Gastroesophageal sphincter (tissue), 4 donors: Measurements from ENCODE around the gene SPDYC. TPM values are rescaled to one million over a fixed set of nuclear protein-coding genes. Genes with fewer than 3 reads are reported as not detected.

ENCODE experiments used
- ATAC-seq: fragments of 150-250 bp; one replicate; pipeline ENCODE4 v1.9.1; 2016; ENCODE audit warnings: mild to moderate bottlenecking, moderate library complexity
- H3K27ac ChIP-seq, 4 donors: fragments of 200-600 bp; sonication (generic) in 3 of 4; 1 replicate in 3 of 4; 2 replicates in 1 of 4; pipeline ENCODE4 v1.5.1; 2016 to 2019
- H3K27me3 ChIP-seq: fragments of 200-600 bp; sonication (generic); one replicate; pipeline ENCODE4 v1.5.1; 2019
- H3K36me3 ChIP-seq, 2 donors: fragments of 200-600 bp; sonication (generic); one replicate each; pipeline ENCODE4 v1.5.1; 2019; ENCODE audit warnings: control low read depth in 1 of 2
- H3K4me1 ChIP-seq, 3 donors: fragments of 200-600 bp; sonication (generic); 1 replicate in 2 of 3; 2 replicates in 1 of 3; pipeline ENCODE4 v1.5.1; 2016 to 2019; ENCODE audit warnings: control low read depth in 2 of 3
- H3K4me3 ChIP-seq, 2 donors: fragments of 200-600 bp; sonication (generic); one replicate each; pipeline ENCODE4 v1.5.1; 2019; ENCODE audit warnings: mild to moderate bottlenecking in 1 of 2, moderate library complexity in 1 of 2
- H3K9me3 ChIP-seq, 3 donors: fragments of 200-600 bp; sonication (generic); one replicate each; pipeline ENCODE4 v1.5.1; 2017 to 2019; ENCODE audit warnings: control low read depth in 2 of 3
- EP300 ChIP-seq: sonication (generic); formaldehyde crosslinking; IDR thresholded peaks from one replicate; pipeline ENCODE4 v1.6.1; 2017; ENCODE audit warnings: antibody characterized with exemption, mild to moderate bottlenecking
- POLR2A ChIP-seq, 2 donors: fragments of 450-650 bp; IDR thresholded peaks; one replicate each; pipeline ENCODE4 v1.6.1; 2017; ENCODE audit warnings: antibody characterized with exemption in 2 of 2, mild to moderate bottlenecking in 2 of 2, moderate library complexity in 1 of 2
- POLR2AphosphoS5 ChIP-seq: sonication (generic); formaldehyde crosslinking; IDR thresholded peaks from one replicate; pipeline ENCODE4 v1.6.1; 2017; ENCODE audit warnings: antibody characterized with exemption
- WGBS, 2 donors: methylation state at CpG; one replicate each; pipeline ENCODE4 v1.1.5; 2018; ENCODE audit warnings: low coverage in 1 of 2; 5-methylcytosine and 5-hydroxymethylcytosine counted together
- total RNA-seq, 4 donors: library from RNA; depleted of rRNA; stranded (reverse); fragments of >200 nt; gene quantifications; one replicate each; pipeline ENCODE4 v1.1.0, GENCODE V29; 2016
- TF ChIP-seq, protein P1 (sequence below), 4 experiments: fragments of 200-600 bp in 2 of 4; fragments of 450-650 bp in 2 of 4; sonication (generic) in 1 of 4; IDR thresholded peaks; one replicate each; pipeline ENCODE4 v1.5.1; 2017 to 2019; ENCODE audit warnings: antibody characterized with exemption in 4 of 4, mild to moderate bottlenecking in 2 of 4, moderate library complexity in 2 of 4

The SPDYC gene
- total RNA-seq, 4 donors from 2014 or later: not detected

DNA sequence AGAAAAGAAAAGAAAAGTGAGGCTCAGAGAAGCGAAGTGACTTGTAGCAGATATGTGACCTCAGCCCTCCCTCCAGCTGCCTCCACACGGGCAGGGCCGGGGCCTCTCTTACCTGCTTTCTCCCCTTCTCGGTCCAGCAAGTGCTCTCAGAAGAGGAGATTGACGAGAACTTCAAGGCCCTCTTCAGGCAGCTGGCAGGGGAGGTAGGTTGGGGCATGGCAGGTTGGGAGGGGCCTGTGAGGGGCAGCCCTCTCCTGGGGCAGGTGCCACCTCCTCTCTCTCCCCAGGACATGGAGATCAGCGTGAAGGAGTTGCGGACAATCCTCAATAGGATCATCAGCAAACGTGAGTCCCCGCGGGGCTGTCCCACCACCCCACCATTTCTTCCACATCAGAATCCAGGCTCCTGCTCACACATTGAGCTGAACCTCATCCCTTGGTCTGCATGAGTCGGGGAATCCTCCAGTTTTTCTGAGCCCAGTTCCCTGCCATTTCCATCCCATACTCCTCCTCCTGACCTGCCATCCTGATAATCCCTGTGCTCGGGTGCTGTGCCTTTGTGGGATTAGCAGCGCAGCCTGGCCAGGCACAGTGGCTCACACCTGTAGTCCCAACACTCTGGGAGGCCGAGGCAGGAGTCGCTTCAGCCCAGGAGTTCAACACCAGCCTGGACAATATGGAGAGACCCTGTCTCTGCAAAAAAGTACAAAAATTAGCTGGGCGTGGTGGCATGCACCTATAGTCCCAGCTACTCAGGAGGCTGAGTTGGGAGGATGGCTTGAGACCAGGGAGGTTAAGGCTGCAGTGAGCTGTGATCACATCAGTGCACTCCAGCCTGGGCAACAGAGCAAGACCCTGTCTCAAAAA lies 38.1 kb downstream of the SPDYC start:
- no peak for ATAC-seq
- TF ChIP-seq EP300: no peak
- TF ChIP-seq POLR2A (IDR thresholded peaks at IDR 0.05): no peak
- TF ChIP-seq POLR2AphosphoS5: no peak
- TF ChIP-seq, protein P1, sequence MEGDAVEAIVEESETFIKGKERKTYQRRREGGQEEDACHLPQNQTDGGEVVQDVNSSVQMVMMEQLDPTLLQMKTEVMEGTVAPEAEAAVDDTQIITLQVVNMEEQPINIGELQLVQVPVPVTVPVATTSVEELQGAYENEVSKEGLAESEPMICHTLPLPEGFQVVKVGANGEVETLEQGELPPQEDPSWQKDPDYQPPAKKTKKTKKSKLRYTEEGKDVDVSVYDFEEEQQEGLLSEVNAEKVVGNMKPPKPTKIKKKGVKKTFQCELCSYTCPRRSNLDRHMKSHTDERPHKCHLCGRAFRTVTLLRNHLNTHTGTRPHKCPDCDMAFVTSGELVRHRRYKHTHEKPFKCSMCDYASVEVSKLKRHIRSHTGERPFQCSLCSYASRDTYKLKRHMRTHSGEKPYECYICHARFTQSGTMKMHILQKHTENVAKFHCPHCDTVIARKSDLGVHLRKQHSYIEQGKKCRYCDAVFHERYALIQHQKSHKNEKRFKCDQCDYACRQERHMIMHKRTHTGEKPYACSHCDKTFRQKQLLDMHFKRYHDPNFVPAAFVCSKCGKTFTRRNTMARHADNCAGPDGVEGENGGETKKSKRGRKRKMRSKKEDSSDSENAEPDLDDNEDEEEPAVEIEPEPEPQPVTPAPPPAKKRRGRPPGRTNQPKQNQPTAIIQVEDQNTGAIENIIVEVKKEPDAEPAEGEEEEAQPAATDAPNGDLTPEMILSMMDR (IDR thresholded peaks at IDR 0.05): no peak
- Histone ChIP-seq H3K9me3 (no peaks in the 10 kb centered on the region), H3K4me1 (no peaks in the 10 kb centered on the region), H3K27ac (no peak overlapping the region), H3K27me3 (no peaks in the 10 kb centered on the region), H3K36me3 (peaks cover 0 to 92% of the 10 kb centered on the region in 2 donors), H3K4me3 (no peak overlapping the region)
- 80 to 88% methylated on average over 1 to 9 of the region's 16 CpGs for WGBS, 2 donors

DNA sequence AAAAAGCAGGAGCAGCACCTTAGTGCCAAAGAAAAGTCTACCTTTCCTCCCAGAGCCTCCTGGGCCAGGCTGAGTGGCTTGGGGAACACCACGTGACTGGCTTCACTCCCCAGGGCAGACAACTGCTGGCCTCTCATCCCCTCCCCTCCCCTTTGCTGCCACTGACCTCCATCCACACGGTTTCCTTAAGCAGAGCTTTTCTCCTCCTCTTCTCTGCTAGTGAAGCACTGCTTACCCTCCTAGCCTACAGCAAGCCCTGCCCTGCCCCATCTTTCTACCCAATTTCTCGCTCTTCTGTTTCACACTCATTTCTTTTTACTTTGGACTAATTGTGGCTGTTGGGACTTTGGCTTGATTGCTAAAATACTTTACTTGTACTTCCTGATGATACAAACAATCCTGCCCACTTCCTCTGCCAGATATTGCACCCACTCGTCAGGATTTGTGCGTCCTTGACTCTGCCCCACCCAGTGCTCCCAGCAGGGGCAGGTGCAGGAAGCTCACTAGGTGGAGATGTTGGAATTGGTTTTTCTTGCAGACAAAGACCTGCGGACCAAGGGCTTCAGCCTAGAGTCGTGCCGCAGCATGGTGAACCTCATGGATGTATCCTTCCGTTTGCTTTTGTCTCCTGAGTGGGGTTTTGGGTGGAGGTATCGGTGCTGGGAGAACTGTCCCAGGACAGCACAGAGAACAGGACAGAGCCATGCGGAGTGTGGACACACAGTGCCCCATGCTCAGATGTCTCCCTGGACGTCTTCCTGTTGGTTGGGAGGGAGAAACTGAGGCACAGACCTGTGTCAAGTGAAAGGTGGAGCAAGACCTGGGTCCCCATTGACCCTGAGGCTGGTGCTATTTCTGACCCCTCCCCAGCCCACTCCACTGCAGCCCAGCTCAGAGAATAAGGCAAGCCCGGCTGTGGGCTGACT lies 39.0 kb downstream of the SPDYC start:
- H3K4me3 ChIP-seq: no peak overlapping the region
- H3K27me3 ChIP-seq: no peaks in the 10 kb centered on the region
- H3K36me3 ChIP-seq: peaks cover 0 to 83% of the 10 kb centered on the region in 2 donors
- 65 to 70% methylated on average over 2 to 5 of the region's 13 CpGs for WGBS, 2 donors
- no peaks in the 10 kb centered on the region for H3K4me1 ChIP-seq
- no peaks in the 10 kb centered on the region for H3K9me3 ChIP-seq
- no peak for TF ChIP-seq POLR2A (IDR thresholded peaks at IDR 0.05)
- TF ChIP-seq, protein P1 (IDR thresholded peaks at IDR 0.05): no peak
- no peak for TF ChIP-seq EP300
- TF ChIP-seq POLR2AphosphoS5: no peak
- no peak overlapping the region for H3K27ac ChIP-seq
- ATAC-seq: no peak

DNA sequence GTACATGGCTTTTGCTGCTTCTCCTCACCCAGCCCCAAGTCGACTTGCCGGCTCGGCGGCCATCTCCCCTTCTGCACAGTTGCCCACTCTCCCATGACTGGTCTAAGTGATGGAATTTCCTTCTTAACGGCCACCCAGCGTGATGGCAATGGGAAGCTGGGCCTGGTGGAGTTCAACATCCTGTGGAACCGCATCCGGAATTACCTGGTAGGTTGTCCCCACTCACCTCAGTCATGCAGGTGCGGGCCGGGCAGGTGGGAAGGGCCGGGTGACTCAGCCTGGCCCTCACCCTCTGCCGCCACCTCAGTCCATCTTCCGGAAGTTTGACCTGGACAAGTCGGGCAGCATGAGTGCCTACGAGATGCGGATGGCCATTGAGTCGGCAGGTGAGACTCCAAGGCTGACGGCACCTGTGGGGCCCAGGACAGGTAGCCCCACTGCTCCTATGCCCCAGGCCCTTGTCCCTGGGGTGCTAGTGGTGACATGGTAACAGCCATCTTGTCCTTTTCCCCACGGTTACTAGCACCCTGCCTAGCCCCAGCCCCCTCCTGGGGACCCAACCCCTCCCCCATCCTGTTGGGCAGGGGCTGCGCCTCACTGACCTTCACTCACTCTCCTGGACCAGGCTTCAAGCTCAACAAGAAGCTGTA lies 39.8 kb downstream of the SPDYC start:
- no peak for ATAC-seq
- no CpG with 5 or more reads among the region's 20 CpGs for WGBS, 2 donors
- Histone ChIP-seq H3K4me1 (no peaks in the 10 kb centered on the region), H3K9me3 (no peaks in the 10 kb centered on the region), H3K36me3 (peaks cover 0 to 75% of the 10 kb centered on the region in 2 donors), H3K27ac (no peak overlapping the region), H3K4me3 (no peak overlapping the region), H3K27me3 (no peaks in the 10 kb centered on the region)
- no peak for TF ChIP-seq POLR2A (IDR thresholded peaks at IDR 0.05)
- TF ChIP-seq, protein P1 (IDR thresholded peaks at IDR 0.05): no peak
- TF ChIP-seq EP300: no peak
- TF ChIP-seq POLR2AphosphoS5: no peak

DNA sequence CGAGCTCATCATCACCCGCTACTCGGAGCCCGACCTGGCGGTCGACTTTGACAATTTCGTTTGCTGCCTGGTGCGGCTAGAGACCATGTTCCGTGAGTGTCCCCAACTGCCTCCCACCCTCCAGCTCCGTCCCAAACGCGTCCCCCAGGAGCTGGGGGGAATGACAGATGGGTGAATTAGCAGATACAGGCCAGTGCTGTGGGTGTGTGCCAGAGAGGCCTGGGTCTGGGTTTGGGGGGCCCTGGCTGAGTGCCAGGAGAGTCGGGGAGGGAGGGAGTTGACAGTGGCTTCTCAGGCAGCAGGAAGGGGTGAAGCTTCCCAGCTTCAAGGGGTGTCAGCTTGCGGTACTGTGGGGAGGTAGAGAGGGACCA lies 40.3 kb downstream of the SPDYC start:
- peaks cover 0 to 70% of the 10 kb centered on the region in 2 donors for H3K36me3 ChIP-seq
- no peak overlapping the region for H3K27ac ChIP-seq
- no peak for ATAC-seq
- H3K27me3 ChIP-seq: no peaks in the 10 kb centered on the region
- no peak overlapping the region for H3K4me3 ChIP-seq
- no peaks in the 10 kb centered on the region for H3K9me3 ChIP-seq
- H3K4me1 ChIP-seq: no peaks in the 10 kb centered on the region
- TF ChIP-seq POLR2A (IDR thresholded peaks at IDR 0.05) (no peak), POLR2AphosphoS5 (no peak), EP300 (no peak)
- TF ChIP-seq, protein P1 (IDR thresholded peaks at IDR 0.05): no peak
- WGBS, 2 donors: no CpG with 5 or more reads among the region's 14 CpGs
